RPMI8226 (cell line): ENCODE data around the gene PXT1.
"Not testable (repeated sequence)": the region's sequence is repeated elsewhere in the genome, so short reads cannot be mapped to it uniquely, and the experiment has no call there.

Experiments used
- DNase-seq: peaks from one replicate; pipeline ENCODE4 v3.0.0-alpha.2; 2015

Gene PXT1

GRCh38 chr6:36368421-36368820 lies 74.2 kb downstream of the PXT1 start:
- DNase-seq = no peak

- DNase-seq = no peak
These were observed 74.9 kb downstream of the PXT1 start for GRCh38 chr6:36367743-36368142.

- DNase-seq = peak; percentile 28
These were observed 77.8 kb downstream of the PXT1 start for GRCh38 chr6:36364669-36365479.

- not testable (repeated sequence) for DNase-seq
These were observed 78.5 kb downstream of the PXT1 start for GRCh38 chr6:36364061-36364635.

GRCh38 chr6:36363371-36363752 lies 79.3 kb downstream of the PXT1 start:
- DNase-seq = not testable (repeated sequence)

- no peak for DNase-seq
These were observed 79.9 kb downstream of the PXT1 start for GRCh38 chr6:36362551-36363370.

GRCh38 chr6:36361071-36361470 lies 81.6 kb downstream of the PXT1 start:
- DNase-seq = no peak

- peak; percentile 78 for DNase-seq
These were observed 82.2 kb downstream of the PXT1 start for GRCh38 chr6:36360241-36361054.

- no peak for DNase-seq
These were observed 84.3 kb downstream of the PXT1 start for GRCh38 chr6:36358226-36358915.

GRCh38 chr6:36357872-36358225 lies 84.8 kb downstream of the PXT1 start:
- DNase-seq = no peak

GRCh38 chr6:36355819-36356218 lies 86.8 kb downstream of the PXT1 start:
- DNase-seq = no peak

- DNase-seq = no peak
These were observed 89.2 kb downstream of the PXT1 start for GRCh38 chr6:36353411-36353915.

GRCh38 chr6:36352477-36353157 lies 90.0 kb downstream of the PXT1 start:
- no peak for DNase-seq

GRCh38 chr6:36350681-36351571 lies 91.7 kb downstream of the PXT1 start:
- DNase-seq = no peak

- no peak for DNase-seq
These were observed 92.6 kb downstream of the PXT1 start for GRCh38 chr6:36350082-36350481.

- peak; percentile 98 for DNase-seq
These were observed 93.4 kb downstream of the PXT1 start for GRCh38 chr6:36349240-36349639.

GRCh38 chr6:36347621-36348020 lies 95.0 kb downstream of the PXT1 start:
- DNase-seq = no peak

- no peak for DNase-seq
These were observed 96.0 kb downstream of the PXT1 start for GRCh38 chr6:36346486-36347273.

GRCh38 chr6:36345681-36346466 lies 96.8 kb downstream of the PXT1 start:
- DNase-seq = no peak
